HG03175 (cell line): ENCODE data around the gene MAP1B.

Source experiments
- ATAC-seq: cut with Tn5 transposase; IDR thresholded peaks from one replicate; pipeline ENCODE4 v1.9.1; 2021; ENCODE audit warnings: mild to moderate bottlenecking, moderate library complexity; ENCODE audit not compliant: unreplicated experiment

Gene MAP1B

DNA sequence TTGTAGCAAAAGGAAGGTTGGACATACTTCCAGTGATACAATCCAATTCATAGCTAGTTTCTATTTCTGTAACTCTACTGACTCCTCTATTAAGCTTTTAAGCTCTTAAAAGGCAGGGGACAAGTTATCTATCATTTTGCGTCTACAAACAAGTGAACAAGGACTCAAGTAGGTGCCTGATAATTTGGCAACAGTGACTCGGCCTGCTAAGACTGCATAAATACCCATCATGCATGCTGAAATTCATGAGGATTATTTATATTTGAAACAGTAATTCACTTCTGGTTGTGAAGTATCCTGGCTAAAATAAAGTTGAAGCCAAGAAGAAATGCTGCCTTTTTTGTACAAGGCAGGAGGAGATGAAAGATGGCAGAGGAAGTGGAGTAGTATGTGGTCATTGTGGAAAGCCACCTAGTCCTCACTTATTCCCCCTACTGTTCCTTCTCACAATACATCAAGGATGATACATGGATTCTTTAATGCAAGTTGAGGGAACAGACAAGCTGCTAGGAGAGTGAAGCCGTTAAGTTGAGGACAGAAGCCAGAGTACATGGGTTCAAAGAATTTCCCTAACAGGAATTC, 138.8 kb downstream of the MAP1B start:
- ATAC-seq, result no peak

DNA sequence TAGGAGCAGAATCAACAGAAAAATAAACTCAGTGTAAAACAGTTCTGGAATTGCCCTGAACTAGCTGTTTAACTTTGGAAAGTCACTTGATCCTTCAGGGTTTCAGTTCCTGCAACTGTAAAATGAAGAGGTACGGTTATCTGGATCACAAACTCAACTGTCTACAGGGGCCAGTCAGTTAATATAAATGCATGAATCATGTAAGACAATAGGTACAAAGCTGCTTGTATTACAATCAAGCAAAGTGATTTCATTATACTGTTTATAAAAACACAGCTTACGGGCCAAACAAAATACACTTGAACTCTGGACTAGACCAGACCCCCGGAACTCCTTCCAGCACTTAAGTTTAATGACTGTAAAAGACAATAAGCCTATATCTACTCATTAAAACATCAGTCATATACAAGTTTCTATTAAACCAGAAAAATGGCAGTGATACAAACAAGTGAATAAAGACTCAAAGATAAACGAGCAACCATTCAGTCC, 139.7 kb downstream of the MAP1B start:
- ATAC-seq, result no peak

DNA sequence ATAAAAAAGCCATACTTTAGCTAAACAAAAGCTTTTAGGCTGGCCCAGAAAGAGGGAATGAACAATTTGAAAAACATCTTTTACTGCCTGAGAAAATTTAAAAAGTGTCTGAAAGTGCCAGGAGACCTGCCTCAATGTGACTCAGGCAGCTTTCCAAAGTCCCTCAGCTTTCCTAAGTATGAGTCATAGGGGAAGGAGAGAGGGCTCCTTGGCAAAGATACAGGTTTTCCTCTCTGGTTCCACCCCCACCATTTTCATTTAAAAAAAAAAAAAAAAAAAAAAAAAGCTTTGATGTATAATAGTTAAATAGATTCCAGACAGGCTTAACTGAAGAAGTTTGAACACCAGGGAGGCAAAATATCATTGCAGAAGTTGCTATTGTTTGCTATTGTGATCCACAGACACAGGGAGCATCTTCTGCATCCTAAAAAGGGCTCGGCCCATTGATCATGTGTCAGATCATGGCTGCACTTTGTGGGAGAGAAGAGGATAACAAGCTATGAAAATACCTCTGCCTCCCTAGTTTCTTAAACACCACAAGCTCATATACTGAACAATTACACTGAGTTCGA, 141.2 kb downstream of the MAP1B start:
- ATAC-seq, result no peak

DNA sequence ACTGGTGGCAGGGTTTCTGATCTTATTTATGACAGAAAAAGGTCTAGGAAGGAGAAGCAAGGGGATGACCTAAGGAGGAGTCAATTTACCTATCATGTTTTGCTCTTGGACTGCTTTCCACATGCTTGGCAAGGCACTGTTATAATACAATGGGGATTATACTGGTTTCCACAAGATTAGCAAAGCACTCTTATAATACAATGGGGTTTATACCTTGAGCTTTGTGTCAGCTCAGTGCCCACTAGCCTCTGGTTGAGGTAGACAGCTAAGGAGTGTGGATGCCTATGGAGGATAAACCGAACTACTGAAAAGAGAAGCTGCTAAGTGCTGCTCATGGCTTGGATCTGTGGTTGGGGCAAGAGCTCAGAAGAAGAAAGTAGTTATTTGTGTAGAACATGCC, 144.1 kb downstream of the MAP1B start:
- no peak for ATAC-seq

DNA sequence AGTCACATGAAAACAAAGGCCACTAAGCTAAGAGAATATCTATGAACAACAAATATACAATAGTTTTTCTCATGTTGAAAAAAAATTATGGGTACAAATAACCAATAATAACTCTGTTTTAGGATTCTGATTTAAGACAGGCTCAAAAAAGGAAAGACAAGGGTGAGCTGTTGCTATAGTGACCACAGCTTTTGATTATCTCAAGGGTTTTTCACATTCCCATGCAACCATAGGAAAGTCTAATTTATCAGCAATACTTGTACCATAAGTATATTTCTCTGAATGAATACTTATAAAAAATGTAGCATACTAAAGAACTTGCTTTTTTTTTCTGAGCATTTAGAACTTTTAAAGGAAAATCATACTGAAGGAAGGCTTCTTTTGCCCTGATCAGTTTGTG, 144.7 kb downstream of the MAP1B start:
- ATAC-seq, result no peak

DNA sequence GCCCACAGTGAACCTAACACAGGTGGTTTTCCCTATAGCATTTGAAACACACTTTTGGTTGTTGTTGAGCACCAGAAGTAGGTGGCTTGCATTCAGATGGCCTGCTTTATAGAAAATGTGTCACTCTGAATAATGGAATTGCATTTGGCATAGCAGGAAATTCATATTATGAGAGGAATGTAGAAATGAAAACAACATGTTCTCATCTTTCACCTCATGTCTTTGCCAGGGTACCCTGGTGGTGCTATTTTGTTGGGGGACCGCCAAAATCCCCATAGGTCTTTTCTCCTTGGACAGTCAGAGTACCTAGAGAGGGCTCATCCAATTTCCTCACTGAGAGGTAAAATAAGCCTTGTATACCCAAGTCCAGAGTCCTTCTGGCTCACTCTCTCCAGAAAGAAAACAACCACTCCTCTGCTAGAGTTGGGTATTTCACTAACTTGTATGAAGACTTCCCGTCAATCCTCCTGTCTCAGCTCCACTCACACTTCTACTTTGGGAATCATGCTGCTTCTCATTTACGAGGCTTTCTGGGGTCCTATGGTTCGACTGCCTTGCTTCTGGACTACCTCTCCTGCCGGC, 145.4 kb downstream of the MAP1B start:
- ATAC-seq, result no peak

DNA sequence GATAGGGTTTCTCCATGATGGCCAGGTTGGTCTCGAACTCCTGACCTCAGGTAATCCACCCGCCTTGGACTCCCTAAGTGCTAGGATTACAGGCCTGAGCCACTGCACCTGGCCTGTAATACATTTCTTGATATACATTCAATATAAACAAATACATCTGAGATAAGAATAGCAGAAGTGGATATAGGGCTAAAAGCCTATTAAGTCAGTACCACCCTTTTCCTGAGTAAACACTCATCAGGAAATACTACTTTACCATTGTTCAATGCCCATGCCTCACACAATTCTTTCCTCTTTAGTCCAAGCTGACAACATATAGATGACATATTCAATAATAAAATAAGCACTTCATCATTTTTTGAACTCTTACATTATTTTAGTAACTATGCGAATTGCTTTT, 148.0 kb downstream of the MAP1B start:
- ATAC-seq, result no peak

DNA sequence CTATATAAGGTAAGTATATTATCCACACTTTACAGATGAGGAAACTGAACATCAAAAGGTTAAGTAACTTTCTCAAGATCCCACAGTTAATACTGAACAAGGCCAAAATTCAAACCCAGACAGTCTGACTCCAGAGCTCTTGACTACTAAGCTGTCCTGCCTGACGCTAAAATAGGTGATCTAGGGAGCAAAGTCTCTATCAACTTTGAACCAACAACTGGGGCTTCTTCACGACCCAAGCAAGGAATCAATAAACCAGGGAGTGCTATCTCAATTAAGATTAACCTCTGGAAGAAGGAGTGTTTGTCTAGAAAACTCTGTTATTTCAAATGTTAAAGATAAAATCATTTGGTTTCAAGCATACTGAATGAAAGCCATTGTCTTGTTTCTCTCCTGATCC, 148.4 kb downstream of the MAP1B start:
- ATAC-seq, result no peak

DNA sequence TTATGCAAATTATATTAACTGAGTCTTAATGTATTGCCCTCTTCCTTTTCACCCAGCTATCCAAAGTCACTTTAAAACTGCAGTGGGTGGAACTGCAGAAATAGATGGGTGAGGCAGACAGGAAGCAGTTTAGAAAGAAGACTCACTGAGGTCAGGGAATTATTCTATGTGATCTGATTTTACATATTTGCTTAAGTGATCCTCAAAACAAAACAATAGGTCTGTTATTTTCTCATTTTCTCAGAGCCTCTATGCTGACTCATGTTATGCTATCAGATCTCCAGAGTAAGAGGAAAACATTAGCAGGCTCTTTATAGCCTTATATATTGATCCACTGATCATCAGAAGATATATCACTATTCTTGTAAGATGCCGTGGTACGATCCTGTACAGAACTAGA, 149.3 kb downstream of the MAP1B start:
- no peak for ATAC-seq
